Ureter (tissue), 1 donor: ENCODE data around the gene PNPLA8. TPM values are rescaled to one million over a fixed set of nuclear protein-coding genes. Genes with fewer than 3 reads are reported as not detected.
"Not testable (repeated sequence)": the region's sequence is repeated elsewhere in the genome, so short reads cannot be mapped to it uniquely, and the experiment has no call there.

Experiments
- DNase-seq: peaks from one replicate; pipeline ENCODE4 v3.0.0-alpha.2; 2020; ENCODE audit warnings: low spot score
- total RNA-seq: library from RNA; stranded (reverse); gene quantifications from one replicate; pipeline ENCODE4 v1.2.4, GENCODE V29; 2023
- donor health status: DM: yes; HTN: yes; CAD: no.

PNPLA8 gene
- 32.0 TPM for total RNA-seq

DNA sequence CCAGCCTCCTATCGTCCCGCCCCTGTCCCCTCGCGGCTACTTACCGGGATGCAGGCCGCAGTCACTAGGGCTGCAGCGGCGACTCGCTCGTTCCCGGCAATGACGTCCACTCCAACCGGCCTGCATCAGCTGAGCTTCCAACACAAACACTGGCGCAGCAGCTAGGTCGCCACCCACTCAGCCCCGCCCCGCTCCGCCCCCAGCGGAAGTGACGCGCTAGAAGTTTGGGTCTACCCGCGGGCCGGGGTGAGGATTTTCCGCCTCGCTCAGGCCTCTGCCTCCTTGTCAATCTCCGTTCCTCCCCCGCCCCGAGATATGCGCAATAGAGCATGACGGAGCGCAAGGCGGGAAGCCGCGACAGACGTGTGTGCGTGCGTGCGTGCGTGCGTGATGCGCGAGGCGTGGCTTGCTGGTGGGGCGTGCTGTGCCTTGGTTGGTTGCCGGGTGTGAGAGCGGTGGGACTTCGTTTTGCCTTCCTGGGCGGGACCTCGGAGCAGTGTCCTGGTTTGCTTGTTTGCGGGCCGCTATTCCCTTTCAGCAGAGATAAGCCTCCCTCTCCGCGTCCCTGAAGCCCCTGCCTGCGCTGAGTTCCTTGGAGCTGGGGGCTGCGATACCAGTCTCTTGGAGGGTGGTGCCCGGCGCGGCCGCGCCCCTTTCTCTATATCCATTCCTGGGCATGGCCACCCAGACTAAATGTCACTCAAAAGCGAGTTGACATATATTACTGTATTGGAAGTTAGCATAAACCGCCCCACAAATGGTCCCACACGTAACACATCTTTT, at the start of gene PNPLA8:
Gene PNPLA8 (minus strand): TSS at position 151 of the 783 bp plus-strand sequence. CDS start 10,644 bp downstream, outside the sequence.
- DNase-seq: peak; percentile 100

- DNase-seq: no peak
These were observed 49.2 kb upstream of the PNPLA8 start for GRCh38 chr7:108575156-108575555.

- no peak for DNase-seq
These were observed 46.5 kb upstream of the PNPLA8 start for GRCh38 chr7:108572480-108572879.

DNA sequence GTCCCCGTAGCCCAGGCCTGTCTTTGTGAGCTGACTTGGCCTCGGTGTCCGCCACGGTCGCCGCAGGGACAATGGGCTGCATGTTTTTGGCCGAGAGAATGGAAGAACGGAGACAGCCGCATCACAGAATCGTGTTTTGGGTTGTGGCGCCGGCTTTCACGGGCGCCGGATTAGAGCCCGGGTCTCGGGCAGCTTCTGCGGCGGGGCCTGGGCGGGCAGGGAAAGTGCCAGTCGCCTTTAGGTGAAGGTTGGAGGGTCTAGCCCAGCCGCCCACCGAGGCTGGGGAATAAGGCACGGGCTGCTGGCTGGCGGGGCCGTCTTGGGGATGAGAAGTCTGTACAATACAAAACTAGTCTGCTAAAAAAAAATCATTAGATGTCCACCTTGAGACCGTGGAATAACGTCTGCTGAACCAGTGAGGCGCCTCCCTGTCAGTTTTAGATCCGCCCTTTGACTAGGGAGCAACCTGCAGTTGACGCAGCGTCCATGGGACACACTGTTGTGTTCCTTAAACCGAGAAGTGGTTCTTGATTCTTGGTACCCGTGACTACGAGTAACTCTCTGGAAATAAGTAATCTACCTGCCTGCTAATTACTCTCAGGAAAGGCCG, 44.3 kb upstream of the PNPLA8 start:
- peak; percentile 46 for DNase-seq

DNA sequence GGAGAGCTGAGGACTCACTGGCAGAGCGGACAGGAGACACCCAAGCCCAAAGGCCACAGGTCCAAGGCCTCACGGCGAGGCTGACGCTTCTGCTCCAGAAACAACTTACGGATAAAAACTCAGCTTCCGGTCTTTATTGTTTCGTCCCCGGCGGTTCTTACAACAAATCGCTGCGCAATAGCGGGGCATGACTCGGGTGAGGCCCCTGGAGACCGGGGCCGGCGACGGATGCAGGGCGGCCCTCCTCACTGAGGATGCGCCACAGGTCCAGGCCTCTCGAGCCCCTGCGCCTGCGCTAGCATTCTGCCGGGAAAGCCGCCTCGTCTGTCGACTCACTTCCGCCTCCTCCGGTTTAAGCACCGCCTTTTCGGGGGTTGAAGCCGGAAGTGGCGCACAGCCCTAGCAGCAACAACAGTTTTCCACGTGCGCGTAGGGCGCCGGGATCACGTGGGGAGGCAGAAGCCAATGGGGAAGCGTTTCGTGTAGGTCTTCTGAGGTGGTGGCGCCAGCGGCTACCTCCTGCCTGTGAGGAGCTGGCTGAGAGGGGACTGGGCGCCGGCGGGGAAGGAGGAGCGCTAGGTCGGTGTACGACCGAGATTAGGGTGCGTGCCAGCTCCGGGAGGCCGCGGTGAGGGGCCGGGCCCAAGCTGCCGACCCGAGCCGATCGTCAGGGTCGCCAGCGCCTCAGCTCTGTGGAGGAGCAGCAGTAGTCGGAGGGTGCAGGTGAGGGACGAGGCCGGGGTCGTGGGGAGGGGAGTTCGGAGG, 43.6 kb upstream of the PNPLA8 start, which contains the start of the genes DNAJB9 and THAP5:
Gene DNAJB9 (plus strand): TSS at position 494 of the 765 bp plus-strand sequence. CDS start 1,853 bp downstream, outside the sequence.
Gene THAP5 (minus strand): TSS at position 326 of the 765 bp plus-strand sequence. CDS start 137 bp downstream, at position 189.
- DNase-seq: peak; percentile 100

GRCh38 chr7:108568801-108569380, 43.0 kb upstream of the PNPLA8 start:
- DNase-seq: no peak

GRCh38 chr7:108565987-108566386, 40.1 kb upstream of the PNPLA8 start:
- DNase-seq: no peak

GRCh38 chr7:108561047-108561619, 35.2 kb upstream of the PNPLA8 start:
- no peak for DNase-seq

DNA sequence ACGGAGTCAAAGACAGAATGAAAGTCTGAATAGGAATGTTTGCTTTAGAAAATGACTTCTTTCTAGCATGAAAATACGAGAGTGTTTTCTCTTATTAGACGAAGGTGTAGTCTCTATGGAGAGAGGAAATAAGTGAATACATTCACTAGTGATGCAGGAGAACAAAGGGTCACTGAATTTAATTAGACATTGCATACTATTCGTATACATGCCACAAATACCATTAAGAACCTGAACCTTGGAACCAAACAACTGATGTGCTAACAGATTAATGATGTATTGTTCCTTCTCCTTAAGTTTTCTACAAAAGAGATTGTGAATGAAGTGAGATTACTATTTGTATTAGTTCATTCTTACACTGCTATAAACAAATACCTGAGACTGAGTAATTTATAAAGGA, 33.3 kb upstream of the PNPLA8 start:
- DNase-seq: no peak

DNA sequence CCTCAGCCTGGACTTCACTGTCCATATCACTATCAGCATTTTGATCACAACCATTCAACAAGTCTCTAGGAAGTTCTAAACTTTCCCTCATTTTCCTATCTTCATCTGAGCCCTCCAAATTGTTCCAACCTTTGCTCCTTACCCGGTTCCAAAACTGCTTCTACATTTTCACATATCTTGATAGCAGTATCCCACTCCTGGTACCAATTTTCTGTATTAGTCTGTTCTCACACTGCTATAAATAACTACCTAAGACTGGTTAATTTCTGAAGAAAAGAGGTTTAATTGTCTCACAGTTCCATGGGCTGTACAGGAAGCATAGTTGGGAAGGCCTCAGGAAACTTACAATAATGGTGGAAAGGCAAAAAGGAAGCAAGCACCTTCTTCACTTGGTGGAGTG, 31.7 kb upstream of the PNPLA8 start:
- no peak for DNase-seq

DNA sequence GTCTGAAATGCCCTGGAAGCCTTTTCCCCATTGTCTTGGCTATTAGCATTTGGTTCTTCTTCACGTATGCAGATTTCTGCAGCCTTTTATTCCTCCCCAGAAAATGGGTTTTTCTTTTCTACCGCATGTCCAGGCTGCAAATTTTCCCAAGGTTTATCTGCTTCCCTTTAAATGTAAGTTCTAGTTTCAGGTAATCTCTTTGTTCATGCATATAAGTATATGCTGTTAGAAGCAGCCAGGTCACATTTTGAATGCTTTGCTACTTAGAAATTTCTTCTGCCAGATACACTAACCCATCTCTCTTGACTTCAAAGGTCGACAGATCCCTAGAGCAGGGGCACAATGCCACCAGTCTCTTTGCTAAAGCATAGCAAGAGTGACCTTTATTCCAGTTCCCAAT, 31.3 kb upstream of the PNPLA8 start:
- no peak for DNase-seq

DNA sequence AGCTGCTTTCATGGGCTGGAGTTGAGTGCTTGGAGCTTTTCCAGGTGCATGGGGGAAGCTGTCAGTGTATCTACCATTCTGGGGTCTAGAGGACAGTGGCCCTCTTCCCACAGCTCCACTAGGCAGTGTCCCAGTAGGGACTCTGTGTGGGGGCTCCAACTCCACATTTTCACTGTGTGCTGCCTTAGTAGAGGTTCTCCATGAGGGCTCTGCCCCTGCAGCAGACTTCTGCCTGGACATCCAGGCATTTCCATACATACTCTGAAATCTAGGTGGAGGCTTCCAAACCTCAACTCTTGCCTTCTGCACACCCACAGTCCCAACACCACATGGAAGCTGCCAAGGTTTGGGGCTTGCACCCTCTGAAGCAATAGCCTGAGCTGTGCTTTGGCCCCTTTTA, 30.7 kb upstream of the PNPLA8 start:
- not testable (repeated sequence) for DNase-seq

DNA sequence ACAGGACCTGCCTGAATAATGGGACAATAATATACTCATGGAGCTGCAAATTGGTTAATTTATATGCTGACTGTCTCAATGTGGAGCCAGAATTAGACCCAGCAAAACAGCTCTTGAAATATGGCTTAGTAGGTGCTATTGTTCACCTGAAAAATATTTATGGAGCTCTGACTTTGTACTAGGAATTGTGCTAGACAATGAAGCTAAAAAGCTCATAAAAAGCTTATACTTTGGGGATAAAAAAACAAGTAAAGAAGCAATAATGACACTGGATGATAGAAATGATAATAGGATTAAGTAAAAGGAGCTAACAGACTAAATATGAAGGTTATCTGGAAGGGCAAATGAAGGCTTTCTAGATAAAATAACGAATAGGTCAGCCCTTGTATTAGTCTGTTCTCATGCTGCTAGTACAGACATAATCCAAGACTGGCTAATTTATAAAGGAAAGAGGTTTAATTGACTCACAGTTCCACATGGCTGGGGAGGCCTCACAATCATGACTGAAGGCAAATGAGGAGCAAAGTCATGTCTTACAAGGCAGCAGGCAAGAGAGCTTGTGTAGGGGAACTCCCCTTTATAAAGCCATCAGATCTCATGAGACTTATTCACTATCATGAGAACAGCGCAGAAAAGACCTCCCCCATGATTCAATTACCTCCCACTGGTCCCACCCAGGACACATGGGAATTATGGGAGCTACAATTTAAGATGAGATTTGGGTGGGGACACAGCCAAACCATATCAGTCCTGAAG, 22.4 kb upstream of the PNPLA8 start:
- not testable (repeated sequence) for DNase-seq

- no peak for DNase-seq
These were observed 15.5 kb upstream of the PNPLA8 start for GRCh38 chr7:108541478-108541877.

DNA sequence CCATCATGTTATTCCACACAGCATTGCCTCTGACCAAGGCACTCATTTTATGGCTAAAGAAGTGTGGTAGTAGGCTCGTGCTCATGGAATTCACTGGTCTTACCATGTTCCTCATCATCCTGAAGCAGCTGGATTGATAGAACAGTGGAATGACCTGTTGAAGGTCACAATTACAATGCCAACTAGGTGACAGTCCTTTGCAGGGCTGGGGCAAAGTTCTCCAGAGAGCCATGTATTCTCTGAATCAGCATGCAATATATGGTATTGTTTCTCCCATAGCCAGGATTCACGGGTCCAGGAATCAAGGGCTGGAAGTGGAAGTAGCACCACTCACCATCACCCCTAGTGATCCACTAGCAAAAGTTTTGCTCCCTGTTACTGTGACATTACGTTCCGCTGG, 12.8 kb upstream of the PNPLA8 start:
- DNase-seq: not testable (repeated sequence)

DNA sequence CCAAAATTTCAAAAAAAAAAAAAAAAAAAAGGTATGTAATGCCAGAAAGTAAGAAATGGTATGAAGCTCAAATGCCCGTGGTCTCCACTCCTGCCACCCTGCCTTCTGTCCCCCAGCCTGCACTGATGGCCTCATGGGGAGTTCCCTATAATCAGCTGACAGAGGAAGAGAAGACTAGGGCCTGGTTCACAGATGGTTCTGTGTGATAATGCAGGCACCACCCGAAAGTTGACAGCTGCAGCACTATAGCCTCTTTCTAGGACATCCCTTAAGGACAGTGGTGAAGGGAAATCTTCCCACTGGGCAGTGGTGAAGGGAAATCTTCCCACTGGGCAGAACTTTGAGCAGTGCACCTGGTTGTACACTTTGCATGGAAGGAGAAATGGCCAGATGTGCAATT, 12.3 kb upstream of the PNPLA8 start:
- not testable (repeated sequence) for DNase-seq

DNA sequence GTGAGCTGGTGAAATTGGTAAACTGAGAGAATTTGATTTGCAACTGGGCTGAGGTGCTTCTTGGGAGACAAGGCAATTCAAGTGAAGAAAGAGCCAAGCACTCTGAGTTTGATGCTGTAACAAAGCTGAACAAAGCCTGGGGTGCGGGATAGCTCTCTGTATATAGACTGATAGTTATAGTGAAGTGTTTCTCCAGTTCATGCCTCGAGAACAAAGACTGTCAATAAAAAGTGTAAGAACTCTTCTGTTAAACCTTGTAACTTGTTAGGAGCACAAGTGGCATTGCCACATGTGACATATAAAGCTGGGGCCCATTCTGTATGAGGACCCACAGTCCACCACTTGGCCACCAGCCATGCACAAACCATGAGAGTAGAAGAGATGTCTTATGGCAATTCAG, 11.3 kb upstream of the PNPLA8 start:
- DNase-seq: no peak

- no peak for DNase-seq
These were observed 9.8 kb upstream of the PNPLA8 start for GRCh38 chr7:108535744-108536143.

DNA sequence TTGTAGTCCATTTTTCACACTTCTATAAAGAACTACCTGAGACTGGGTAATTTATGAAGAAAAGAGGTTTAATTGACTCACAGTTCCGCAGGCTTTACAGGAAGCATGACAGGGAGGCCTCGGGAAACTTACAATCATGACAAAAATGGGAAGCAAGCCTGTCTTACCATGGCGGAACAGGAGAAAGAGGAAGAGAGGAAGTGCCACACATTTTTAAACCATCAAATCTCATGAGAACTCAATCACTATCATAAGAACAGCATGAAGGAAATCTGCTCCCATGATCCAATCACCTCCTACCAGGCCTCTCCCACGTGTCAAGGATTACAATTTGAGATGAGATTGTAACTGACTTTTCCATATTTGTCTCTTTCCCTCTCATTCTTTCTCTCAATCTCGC, 9.3 kb upstream of the PNPLA8 start:
- DNase-seq: no peak

GRCh38 chr7:108533712-108534111, 7.8 kb upstream of the PNPLA8 start:
- DNase-seq: no peak

DNA sequence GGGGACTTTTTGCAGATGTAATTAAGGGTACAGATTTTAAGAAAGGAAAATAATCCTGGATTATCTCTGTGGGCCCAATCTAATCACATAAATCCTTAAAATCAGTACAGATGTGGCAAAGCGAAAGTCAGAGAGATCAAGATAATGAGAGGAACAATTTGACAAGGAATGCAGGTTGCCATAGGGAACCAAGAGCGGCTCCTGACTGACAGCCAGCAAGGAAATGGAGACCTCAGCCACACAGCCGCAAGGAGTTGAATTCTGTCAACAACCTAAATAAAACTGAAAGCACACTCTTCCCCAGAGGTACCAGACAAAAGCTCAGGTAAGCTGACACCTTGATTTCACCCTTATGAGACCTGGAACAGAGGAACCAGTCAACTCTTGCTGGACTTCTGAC, 3.4 kb upstream of the PNPLA8 start:
- no peak for DNase-seq
